B cell (primary cell): ENCODE measurements around the gene RASAL3. TPM values are rescaled to one million over a fixed set of nuclear protein-coding genes. Genes with fewer than 3 reads are reported as not detected.

ENCODE experiments used
- ATAC-seq: fragments of 200-7000 bp; cut with Tn5 transposase; one replicate; pipeline ENCODE4 v1.10.0; 2021; ENCODE audit warnings: low read depth, mild to moderate bottlenecking, moderate number of reproducible peaks, moderate library complexity
- CTCF ChIA-PET: fragments of 350-600 bp; sonication (Branson Sonifier 250); formaldehyde crosslinking; loops from one replicate; lab custom pipeline; 2021; ENCODE audit warnings: antibody characterized with exemption, inconsistent platforms; lab: Charles Lee
- POLR2A ChIA-PET: fragments of 350-600 bp; sonication (Branson Sonifier 250); formaldehyde crosslinking; loops from one replicate; lab custom pipeline; 2021; ENCODE audit warnings: antibody characterized with exemption; lab: Charles Lee
- DNase-seq: peaks from one replicate; pipeline ENCODE4 v3.0.0; 2013
- H2AFZ ChIP-seq: 2 replicates; pipeline ENCODE4 v1.6.1; 2012; ENCODE audit warnings: mild to moderate bottlenecking, low read depth, low read length; ENCODE audit not compliant: insufficient read depth, poor library complexity, severe bottlenecking
- H3K27ac ChIP-seq, 2 donors: 1 replicate in 1 of 2; 2 replicates in 1 of 2; pipeline ENCODE4 v1.5.1; 2012 to 2013; ENCODE audit warnings: low read length in 2 of 2, mild to moderate bottlenecking in 2 of 2, moderate library complexity in 1 of 2
- H3K27me3 ChIP-seq, 4 experiments: fragments of 200-600 bp in 1 of 4; sonication (generic) in 1 of 4; replicated peaks in 1 of 4; 1 replicate in 2 of 4; 2 replicates in 2 of 4; pipeline versions ENCODE4 v1.6.1 to v1.7.0; 2013 to 2016; ENCODE audit warnings: low read length in 3 of 4, mild to moderate bottlenecking in 2 of 4, mixed read lengths in 1 of 4, moderate library complexity in 1 of 4; ENCODE audit not compliant: insufficient read depth in 4 of 4, control insufficient read depth in 3 of 4; ENCODE audit errors: control extremely low read depth in 1 of 4
- H3K36me3 ChIP-seq, 2 experiments: replicated peaks in 1 of 2; 1 replicate in 1 of 2; 2 replicates in 1 of 2; pipeline versions ENCODE4 v1.6.1 to v1.7.1; 2013; ENCODE audit warnings: low read length in 1 of 2; ENCODE audit not compliant: insufficient read depth in 2 of 2, control insufficient read depth in 1 of 2; ENCODE audit errors: control extremely low read depth in 1 of 2, extremely low read depth in 1 of 2
- H3K4me1 ChIP-seq, 2 donors: fragments of 200-600 bp in 1 of 2; sonication (generic) in 1 of 2; 1 replicate in 1 of 2; 2 replicates in 1 of 2; pipeline versions ENCODE4 v1.5.1 to v1.6.1; 2013 to 2017; ENCODE audit warnings: low read length in 2 of 2; ENCODE audit not compliant: control insufficient read depth in 2 of 2, insufficient read depth in 2 of 2
- H3K4me2 ChIP-seq: replicated peaks from 2 replicates; pipeline ENCODE3; 2012; ENCODE audit warnings: mild to moderate bottlenecking, low read depth, low read length; ENCODE audit not compliant: poor library complexity, severe bottlenecking
- H3K4me3 ChIP-seq, 5 experiments: fragments of 200-600 bp in 1 of 5; sonication (generic) in 1 of 5; 1 replicate in 3 of 5; 2 replicates in 2 of 5; pipeline versions ENCODE4 v1.5.1 to v1.7.0; 2011 to 2016; ENCODE audit warnings: low read length in 4 of 5, mild to moderate bottlenecking in 4 of 5, low read depth in 2 of 5, control low read depth in 1 of 5, moderate library complexity in 1 of 5; ENCODE audit not compliant: insufficient read depth in 1 of 5; ENCODE audit errors: control extremely low read depth in 1 of 5, extremely low read depth in 1 of 5
- H3K79me2 ChIP-seq: fragments of 200-600 bp; sonication (generic); one replicate; pipeline ENCODE4 v1.6.0; 2016; ENCODE audit warnings: low read length; ENCODE audit not compliant: control insufficient read depth, insufficient read depth
- H3K9ac ChIP-seq: fragments of 200-600 bp; sonication (generic); 2 replicates; pipeline ENCODE4 v1.6.1; 2017; ENCODE audit warnings: mild to moderate bottlenecking, low read length, moderate library complexity
- H3K9me3 ChIP-seq, 3 donors: one replicate each; pipeline versions ENCODE4 v1.6.1 to v1.7.1; 2013; ENCODE audit warnings: low read length in 2 of 3; ENCODE audit not compliant: control insufficient read depth in 2 of 3, insufficient read depth in 1 of 3; ENCODE audit errors: control extremely low read depth in 1 of 3
- H4K20me1 ChIP-seq: 2 replicates; pipeline ENCODE4 v1.6.0; 2012; ENCODE audit warnings: mild to moderate bottlenecking, low read length; ENCODE audit not compliant: insufficient read depth, control insufficient read depth, poor library complexity, severe bottlenecking
- H3K27ac Mint-ChIP-seq: one replicate; pipeline ENCODE4 v1.8.0; 2021; ENCODE audit warnings: mixed read lengths
- H3K27me3 Mint-ChIP-seq: one replicate; pipeline ENCODE4 v1.8.0; 2021; ENCODE audit warnings: mixed read lengths
- H3K4me1 Mint-ChIP-seq: one replicate; pipeline ENCODE4 v1.8.0; 2021; ENCODE audit warnings: mixed read lengths
- H3K4me3 Mint-ChIP-seq: one replicate; pipeline ENCODE4 v1.8.0; 2021; ENCODE audit warnings: mixed read lengths
- H3K9me3 Mint-ChIP-seq: one replicate; pipeline ENCODE4 v1.8.0; 2022; ENCODE audit warnings: mixed read lengths; ENCODE audit not compliant: insufficient read depth
- CTCF ChIP-seq: fragments of 200-600 bp; IDR thresholded peaks from one replicate; pipeline ENCODE4 v1.8.0; 2022; ENCODE audit warnings: antibody characterized with exemption, mild to moderate bottlenecking
- EZH2 ChIP-seq: IDR thresholded peaks from 2 replicates; pipeline ENCODE4 v1.6.1; 2012; ENCODE audit warnings: borderline replicate concordance, low read depth, mild to moderate bottlenecking, moderate library complexity, low read length; ENCODE audit not compliant: insufficient read depth, poor library complexity, severe bottlenecking
- WGBS: methylation state at CpG from one replicate; pipeline ENCODE4 v1.1.5; 2013; ENCODE audit warnings: missing lambda C conversion rate; ENCODE audit not compliant: insufficient coverage; 5-methylcytosine and 5-hydroxymethylcytosine counted together
- intact Hi-C: fragments of 100-400 bp; cut with micrococcal nuclease; formaldehyde crosslinking; loops from one replicate; pipeline ENCODE4 v1.10.0; 2022
- polyA plus RNA-seq: library from polyadenylated mRNA; depleted of rRNA; stranded (reverse); fragments of >200 nt; gene quantifications from 2 replicates; pipeline ENCODE4 v1.2.3, GENCODE V29; 2012
- total RNA-seq, 2 donors: library from RNA; stranded (reverse); fragments of 120-200 nt in 1 of 2; gene quantifications; 1 replicate in 1 of 2; 2 replicates in 1 of 2; pipeline versions ENCODE4 v1.2.3 to v1.2.4, GENCODE V29; 2013 to 2022

The RASAL3 gene
- total and polyA plus RNA-seq, 2 donors (not counting 1 experiment from before 2014, with no cell fraction given) = 95.3 to 154 TPM

- no peak overlapping the region for H2AFZ ChIP-seq
- no peaks in the 10 kb centered on the region for H3K9me3 ChIP-seq
- peak overlapping the region; percentile 26 for H3K4me2 ChIP-seq
- ChIA-PET POLR2A (no interaction called here), CTCF (interaction anchor here (0.6 to 2.4 kb wide), 3 partner anchors 8 to 80 kb away, joined by 3 to 8 read pairs (median 3); partner anchors contain the start of gene AKAP8L)
- no peak overlapping the region for H3K9ac ChIP-seq
- peaks cover 2 to 65% of the 10 kb centered on the region in 2 experiments for H3K36me3 ChIP-seq
- H3K79me2 ChIP-seq = peaks cover 94% of the 10 kb centered on the region
- peak overlapping the region in 1 of 2 donors; percentile 23 for H3K27ac ChIP-seq
- H3K4me1 ChIP-seq = peaks cover 10 to 13% of the 10 kb centered on the region in 2 donors
- H3K4me3 ChIP-seq = no peak overlapping the region
- no peaks in the 10 kb centered on the region for H3K27me3 ChIP-seq
- 30% methylated on average over 3 of the region's 3 CpGs for WGBS
- Mint-ChIP-seq H3K4me3 (peak overlapping the region; percentile 53), H3K27ac (peak overlapping the region; percentile 54), H3K9me3 (no peaks in the 10 kb centered on the region), H3K27me3 (no peaks in the 10 kb centered on the region), H3K4me1 (peaks cover 44% of the 10 kb centered on the region)
- DNase-seq (no peak), ATAC-seq (no peak)
- peaks cover 93% of the 10 kb centered on the region for H4K20me1 ChIP-seq
- intact Hi-C loops = no loop called here
- no peak for TF ChIP-seq CTCF
- no peak for TF ChIP-seq EZH2
These were observed 59.5 kb downstream of the RASAL3 start for GRCh38 chr19:15404780-15405211.

DNA sequence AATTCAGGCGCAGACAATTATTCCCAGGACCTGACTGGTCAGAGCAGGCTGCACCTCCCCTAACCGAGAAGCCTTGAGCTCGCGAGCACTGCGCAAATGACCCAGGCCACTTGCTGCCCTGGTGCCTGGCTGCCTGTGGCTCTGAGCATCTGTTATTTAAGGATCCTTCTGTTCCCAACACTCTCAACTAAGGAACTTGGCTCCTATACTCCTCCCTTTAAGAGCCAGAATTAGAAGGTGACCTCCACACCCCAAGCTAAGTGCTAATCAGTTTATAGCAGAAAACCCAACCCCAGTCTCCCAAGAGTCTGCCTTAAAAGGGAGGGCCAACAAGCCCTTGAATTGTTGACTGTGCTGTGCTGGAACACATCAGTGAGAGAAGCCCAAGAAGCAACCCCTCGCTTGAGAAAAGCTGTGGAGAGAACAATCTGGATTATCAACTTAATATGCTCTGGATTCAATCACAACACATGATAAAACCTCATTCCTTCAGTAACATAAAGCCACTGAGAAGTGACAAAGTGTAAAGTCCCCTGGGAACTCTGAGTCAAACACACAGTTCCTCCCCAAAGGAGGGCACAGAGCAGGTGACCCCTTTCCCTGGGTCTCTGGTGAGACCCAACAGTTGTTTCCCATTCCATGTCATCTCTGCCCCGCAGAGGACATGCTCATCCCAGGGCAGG is 60.1 kb downstream of the RASAL3 start:
- H3K36me3 ChIP-seq = peaks cover 2 to 65% of the 10 kb centered on the region in 2 experiments
- H3K9ac ChIP-seq = no peak overlapping the region
- H3K27me3 Mint-ChIP-seq = no peaks in the 10 kb centered on the region
- peak overlapping the region; percentile 54 for H3K27ac Mint-ChIP-seq
- H2AFZ ChIP-seq = no peak overlapping the region
- peak overlapping the region in 1 of 2 donors; percentile 23 for H3K27ac ChIP-seq
- no peaks in the 10 kb centered on the region for H3K9me3 Mint-ChIP-seq
- H3K4me1 Mint-ChIP-seq = peaks cover 38% of the 10 kb centered on the region
- no peaks in the 10 kb centered on the region for H3K27me3 ChIP-seq
- DNase-seq (no peak), ATAC-seq (peak; percentile 49)
- peaks cover 93% of the 10 kb centered on the region for H4K20me1 ChIP-seq
- WGBS = 95% methylated on average over 6 of the region's 7 CpGs
- H3K4me2 ChIP-seq = peak overlapping the region; percentile 26
- intact Hi-C loops = no loop called here
- peaks cover 91% of the 10 kb centered on the region for H3K79me2 ChIP-seq
- H3K9me3 ChIP-seq = no peaks in the 10 kb centered on the region
- CTCF ChIA-PET = interaction anchor here (0.6 to 2.4 kb wide), 3 partner anchors 9 to 80 kb away, joined by 3 to 8 read pairs (median 3); partner anchors contain the start of gene AKAP8L
- TF ChIP-seq CTCF (no peak), EZH2 (no peak)
- no peak overlapping the region for H3K4me3 ChIP-seq
- peak overlapping the region; percentile 53 for H3K4me3 Mint-ChIP-seq
- peaks cover 10 to 13% of the 10 kb centered on the region in 2 donors for H3K4me1 ChIP-seq
- POLR2A ChIA-PET = no interaction called here
